OCI-LY7 (cell line): ENCODE data around the gene LILRB1.

ENCODE experiments used
- CTCF ChIP-seq: fragments of 200-600 bp; sonication (generic); conservative IDR thresholded peaks from 2 replicates; pipeline ENCODE4 v1.5.1; 2014; ENCODE audit warnings: mild to moderate bottlenecking, antibody characterized with exemption, low read length, moderate library complexity, mixed read lengths
- EZH2phosphoT487 ChIP-seq: fragments of 200-600 bp; sonication (generic); IDR thresholded peaks from 2 replicates; pipeline ENCODE4 v1.6.1; 2018; ENCODE audit warnings: low read depth, borderline replicate concordance, mild to moderate bottlenecking, mixed run types, antibody characterized with exemption, low read length, moderate library complexity, mixed read lengths

- TF ChIP-seq CTCF, result no peak
- no peak for TF ChIP-seq EZH2phosphoT487
Observed at GRCh38 chr19:54607785-54608150, 22.5 kb upstream of the LILRB1 start.
